Neuronal stem cell (in vitro differentiated cells): Measurements from ENCODE around the gene MACROD2.

Source experiments
- DNase-seq: peaks from one replicate; pipeline ENCODE4 v3.0.0-alpha.2; 2013; ENCODE audit warnings: low spot score
- H2AFZ ChIP-seq: one replicate; pipeline ENCODE4 v1.6.1; 2013; ENCODE audit warnings: mild to moderate bottlenecking, low read length, inconsistent platforms
- H2AK5ac ChIP-seq: 2 replicates; pipeline ENCODE4 v1.6.1; 2013; ENCODE audit warnings: low read depth, mild to moderate bottlenecking, inconsistent platforms, low read length, moderate library complexity, mixed read lengths
- H2BK120ac ChIP-seq: 2 replicates; pipeline ENCODE4 v1.6.1; 2013; ENCODE audit warnings: low read depth, mild to moderate bottlenecking, inconsistent platforms, low read length, moderate library complexity, mixed read lengths
- H2BK12ac ChIP-seq: one replicate; pipeline ENCODE4 v1.6.1; 2013; ENCODE audit warnings: low read length, inconsistent platforms
- H2BK15ac ChIP-seq: 2 replicates; pipeline ENCODE4 v1.6.1; 2013; ENCODE audit warnings: mild to moderate bottlenecking, low read length, inconsistent platforms, mixed read lengths
- H2BK5ac ChIP-seq: one replicate; pipeline ENCODE4 v1.6.1; 2013; ENCODE audit warnings: inconsistent platforms, mild to moderate bottlenecking, low read length, moderate library complexity
- H3K14ac ChIP-seq: one replicate; pipeline ENCODE4 v1.6.1; 2013; ENCODE audit warnings: low read length, inconsistent platforms
- H3K18ac ChIP-seq: 2 replicates; pipeline ENCODE4 v1.6.1; 2013; ENCODE audit warnings: low read length, inconsistent platforms
- H3K23ac ChIP-seq: 2 replicates; pipeline ENCODE4 v1.6.1; 2013; ENCODE audit warnings: low read depth, mild to moderate bottlenecking, mixed read lengths, low read length, inconsistent platforms; ENCODE audit not compliant: poor library complexity
- H3K27ac ChIP-seq: replicated peaks from 3 replicates; pipeline ENCODE4 v1.5.1; 2013; ENCODE audit warnings: low read length, inconsistent platforms
- H3K27me3 ChIP-seq, 3 experiments: 2 replicates each; pipeline ENCODE4 v1.6.1; 2013; ENCODE audit warnings: low read length in 3 of 3, mild to moderate bottlenecking in 2 of 3, inconsistent platforms in 1 of 3, low read depth in 1 of 3, mixed read lengths in 1 of 3, moderate library complexity in 1 of 3; ENCODE audit not compliant: control insufficient read depth in 3 of 3, insufficient read depth in 3 of 3
- H3K36me3 ChIP-seq, 2 donors: replicated peaks in 1 of 2; 2 replicates each; pipeline ENCODE4 v1.6.1; 2013; ENCODE audit warnings: low read length in 2 of 2; ENCODE audit not compliant: control insufficient read depth in 2 of 2, insufficient read depth in 2 of 2
- H3K4ac ChIP-seq: 2 replicates; pipeline ENCODE4 v1.6.1; 2013; ENCODE audit warnings: inconsistent platforms, mild to moderate bottlenecking, low read length, moderate library complexity
- H3K4me1 ChIP-seq, 2 donors: 1 replicate in 1 of 2; 2 replicates in 1 of 2; pipeline ENCODE4 v1.6.1; 2013; ENCODE audit warnings: low read length in 2 of 2, low read depth in 1 of 2; ENCODE audit not compliant: control insufficient read depth in 2 of 2, insufficient read depth in 1 of 2
- H3K4me2 ChIP-seq: one replicate; pipeline ENCODE4 v1.6.1; 2013; ENCODE audit warnings: mild to moderate bottlenecking, low read length, inconsistent platforms; ENCODE audit not compliant: insufficient read depth, poor library complexity, severe bottlenecking
- H3K4me3 ChIP-seq, 2 donors: 2 replicates each; pipeline ENCODE4 v1.5.1; 2013; ENCODE audit warnings: low read length in 2 of 2, mild to moderate bottlenecking in 2 of 2, inconsistent platforms in 1 of 2, moderate library complexity in 1 of 2
- H3K79me1 ChIP-seq: one replicate; pipeline ENCODE4 v1.6.1; 2013; ENCODE audit warnings: low read depth, mild to moderate bottlenecking, inconsistent platforms, low read length, moderate library complexity
- H3K9ac ChIP-seq: one replicate; pipeline ENCODE4 v1.6.1; 2013; ENCODE audit warnings: mild to moderate bottlenecking, low read depth, low read length, inconsistent platforms; ENCODE audit not compliant: poor library complexity
- H3K9me3 ChIP-seq, 2 donors: replicated peaks in 1 of 2; 2 replicates each; pipeline versions ENCODE3 to v1.6.1; 2013; ENCODE audit warnings: low read length in 2 of 2, mild to moderate bottlenecking in 2 of 2, inconsistent platforms in 1 of 2, low read depth in 1 of 2, mixed read lengths in 1 of 2, moderate library complexity in 1 of 2; ENCODE audit not compliant: control insufficient read depth in 2 of 2, insufficient read depth in 1 of 2
- H4K8ac ChIP-seq: one replicate; pipeline ENCODE4 v1.6.1; 2013; ENCODE audit warnings: low read depth, mild to moderate bottlenecking, inconsistent platforms, low read length, moderate library complexity
- H4K91ac ChIP-seq: one replicate; pipeline ENCODE4 v1.6.1; 2013; ENCODE audit warnings: low read length, low read depth, mild to moderate bottlenecking, inconsistent platforms; ENCODE audit not compliant: poor library complexity
- WGBS, 2 donors: extraction: QIAGEN DNeasy Blood & Tissue Kit; methylation state at CpG; one replicate each; pipeline ENCODE4 v1.1.7; 2013; ENCODE audit warnings: missing lambda C conversion rate in 2 of 2, mixed read lengths in 1 of 2; ENCODE audit not compliant: insufficient read length in 2 of 2, insufficient replicate concordance in 1 of 2; ENCODE audit errors: extremely low coverage in 2 of 2; 5-methylcytosine and 5-hydroxymethylcytosine counted together

Gene MACROD2

GRCh38 chr20:16030253-16030652 lies 2034.9 kb downstream of the MACROD2 start:
- no peak overlapping the region for H3K18ac ChIP-seq
- H3K4me2 ChIP-seq, result no peak overlapping the region
- no peak for DNase-seq
- WGBS, 2 donors, result no CpG with 5 or more reads among the region's 2 CpGs
- H3K23ac ChIP-seq, result no peak overlapping the region
- peaks cover 6 to 13% of the 10 kb centered on the region in 2 donors for H3K4me1 ChIP-seq
- no peak overlapping the region for H2BK15ac ChIP-seq
- H3K36me3 ChIP-seq, result no peaks in the 10 kb centered on the region
- no peak overlapping the region for H3K14ac ChIP-seq
- H2BK120ac ChIP-seq, result no peak overlapping the region
- H3K9ac ChIP-seq, result no peak overlapping the region
- no peak overlapping the region for H2BK12ac ChIP-seq
- H3K4me3 ChIP-seq, result no peak overlapping the region
- no peak overlapping the region for H4K8ac ChIP-seq
- no peak overlapping the region for H2BK5ac ChIP-seq
- no peak overlapping the region for H2AFZ ChIP-seq
- no peak overlapping the region for H3K4ac ChIP-seq
- H3K27me3 ChIP-seq, result no peaks in the 10 kb centered on the region
- no peaks in the 10 kb centered on the region for H3K9me3 ChIP-seq
- no peak overlapping the region for H4K91ac ChIP-seq
- H3K27ac ChIP-seq, result no peak overlapping the region
- no peaks in the 10 kb centered on the region for H3K79me1 ChIP-seq
- H2AK5ac ChIP-seq, result no peak overlapping the region

GRCh38 chr20:16035576-16035975 lies 2040.3 kb downstream of the MACROD2 start:
- Histone ChIP-seq H3K4ac (no peak overlapping the region), H2BK5ac (no peak overlapping the region), H3K4me1 (peaks cover 0 to 3% of the 10 kb centered on the region in 2 donors), H2AK5ac (no peak overlapping the region), H3K14ac (no peak overlapping the region), H3K79me1 (no peaks in the 10 kb centered on the region), H2BK12ac (no peak overlapping the region), H2BK15ac (no peak overlapping the region), H2BK120ac (no peak overlapping the region), H3K4me3 (no peak overlapping the region), H3K9ac (no peak overlapping the region), H3K27ac (no peak overlapping the region), H3K4me2 (no peak overlapping the region), H2AFZ (no peak overlapping the region), H3K18ac (no peak overlapping the region), H3K36me3 (no peaks in the 10 kb centered on the region), H3K23ac (no peak overlapping the region), H3K9me3 (no peaks in the 10 kb centered on the region), H3K27me3 (no peaks in the 10 kb centered on the region), H4K91ac (no peak overlapping the region), H4K8ac (no peak overlapping the region)
- WGBS, 2 donors, result no CpG with 5 or more reads among the region's 3 CpGs
- no peak for DNase-seq

DNA sequence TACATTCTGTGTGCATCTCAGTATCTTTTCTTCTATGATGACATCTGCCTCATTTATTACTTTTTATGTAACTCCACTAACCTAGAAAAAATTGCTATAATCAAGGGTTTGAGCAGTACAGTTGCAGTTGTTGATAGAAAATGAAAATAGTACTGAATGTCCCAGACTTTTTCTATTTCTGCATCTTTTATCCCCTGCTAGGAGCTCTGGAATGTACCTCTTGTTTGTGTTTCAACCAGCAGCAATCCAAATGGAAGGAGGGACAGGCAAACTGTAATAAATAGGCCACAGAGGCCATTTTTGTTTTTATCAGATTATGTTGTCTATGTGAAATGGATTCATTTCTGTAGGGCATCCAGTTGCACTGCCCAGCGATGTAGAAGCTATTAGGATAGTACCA lies 2041.0 kb downstream of the MACROD2 start:
- Histone ChIP-seq H3K27ac (no peak overlapping the region), H3K4me3 (no peak overlapping the region), H4K8ac (no peak overlapping the region), H3K79me1 (no peaks in the 10 kb centered on the region), H3K36me3 (no peaks in the 10 kb centered on the region), H3K4me1 (peaks cover 0 to 3% of the 10 kb centered on the region in 2 donors), H3K4me2 (no peak overlapping the region), H3K4ac (no peak overlapping the region), H3K18ac (no peak overlapping the region), H3K23ac (no peak overlapping the region), H3K9ac (no peak overlapping the region), H2BK15ac (no peak overlapping the region), H2BK5ac (no peak overlapping the region), H3K14ac (no peak overlapping the region), H2AFZ (no peak overlapping the region), H2BK120ac (no peak overlapping the region), H3K27me3 (no peaks in the 10 kb centered on the region), H2AK5ac (no peak overlapping the region), H2BK12ac (no peak overlapping the region), H4K91ac (no peak overlapping the region), H3K9me3 (no peaks in the 10 kb centered on the region)
- no CpG with 5 or more reads among the region's 1 CpG for WGBS, 2 donors
- no peak for DNase-seq

GRCh38 chr20:16040742-16041141 lies 2045.4 kb downstream of the MACROD2 start:
- Histone ChIP-seq H2AFZ (no peak overlapping the region), H4K8ac (no peak overlapping the region), H3K4me2 (no peak overlapping the region), H3K18ac (no peak overlapping the region), H2BK12ac (no peak overlapping the region), H3K9me3 (peaks cover 0 to 4% of the 10 kb centered on the region in 2 donors), H3K4me3 (no peak overlapping the region), H3K36me3 (no peaks in the 10 kb centered on the region), H2BK5ac (no peak overlapping the region), H3K23ac (no peak overlapping the region), H3K27ac (no peak overlapping the region), H3K14ac (no peak overlapping the region), H3K79me1 (no peaks in the 10 kb centered on the region), H3K9ac (no peak overlapping the region), H3K4me1 (peaks cover 0 to 2% of the 10 kb centered on the region in 2 donors), H3K27me3 (no peaks in the 10 kb centered on the region), H2BK15ac (no peak overlapping the region), H2AK5ac (no peak overlapping the region), H4K91ac (no peak overlapping the region), H3K4ac (no peak overlapping the region), H2BK120ac (no peak overlapping the region)
- DNase-seq, result no peak
